ENCODE data around the gene MAP4K4. TPM values are rescaled to one million over a fixed set of nuclear protein-coding genes. Genes with fewer than 3 reads are reported as not detected.

The MAP4K4 gene
- total RNA-seq, 4 donors from 2014 or later = 25.7 to 42.3 (median 29.8) TPM

GRCh38 chr2:101677658-101678057 lies 19.8 kb upstream of the MAP4K4 start:
- H3K4me3 ChIP-seq (ENCODE audit: low read depth, poor library complexity, severe bottlenecking) = no peak overlapping the region
- 0 to 41% methylated on average over 1 of the region's 1 CpG for WGBS, 2 donors
- intact Hi-C loops (cut with DNase I; ENCODE audit: low total_unique reads) = no loop called here
- no peak for DNase-seq (ENCODE audit: low spot score in 2 of 2)
- TF ChIP-seq CTCF (IDR thresholded peaks at IDR 0.05) (no peak), POLR2A (IDR thresholded peaks at IDR 0.05) (no peak)

GRCh38 chr2:101678379-101678778 lies 19.1 kb upstream of the MAP4K4 start:
- 93 to 99% methylated on average over 3 of the region's 3 CpGs for WGBS, 2 donors
- intact Hi-C loops (cut with DNase I; ENCODE audit: low total_unique reads) = no loop called here
- DNase-seq (ENCODE audit: low spot score in 2 of 2) = no peak
- H3K4me3 ChIP-seq (ENCODE audit: low read depth, poor library complexity, severe bottlenecking) = no peak overlapping the region
- TF ChIP-seq CTCF (IDR thresholded peaks at IDR 0.05) (no peak), POLR2A (IDR thresholded peaks at IDR 0.05) (no peak)

GRCh38 chr2:101679037-101679726 lies 18.3 kb upstream of the MAP4K4 start:
- 82% methylated on average over 8 of the region's 8 CpGs for WGBS, 2 donors
- TF ChIP-seq CTCF (IDR thresholded peaks at IDR 0.05) (no peak), POLR2A (IDR thresholded peaks at IDR 0.05) (no peak)
- DNase-seq (ENCODE audit: low spot score in 2 of 2) = no peak
- intact Hi-C loops (cut with DNase I; ENCODE audit: low total_unique reads) = no loop called here
- no peak overlapping the region for H3K4me3 ChIP-seq (ENCODE audit: low read depth, poor library complexity, severe bottlenecking)

- no peak for DNase-seq (ENCODE audit: low spot score in 2 of 2)
- WGBS, 2 donors = 86 to 92% methylated on average over 5 of the region's 5 CpGs
- H3K4me3 ChIP-seq (ENCODE audit: low read depth, poor library complexity, severe bottlenecking) = no peak overlapping the region
- intact Hi-C loops (cut with DNase I; ENCODE audit: low total_unique reads) = no loop called here
- TF ChIP-seq CTCF (IDR thresholded peaks at IDR 0.05) (no peak), POLR2A (IDR thresholded peaks at IDR 0.05) (no peak)
Measured at GRCh38 chr2:101679801-101680487, 17.6 kb upstream of the MAP4K4 start.

- WGBS, 2 donors = 70 to 73% methylated on average over 4 of the region's 4 CpGs
- intact Hi-C loops (cut with DNase I; ENCODE audit: low total_unique reads) = no loop called here
- DNase-seq (ENCODE audit: low spot score in 2 of 2) = no peak
Measured at GRCh38 chr2:101682311-101682710, 15.2 kb upstream of the MAP4K4 start.

More at GRCh38 chr2:101682311-101682710, 15.2 kb upstream of the MAP4K4 start:
- TF ChIP-seq POLR2A (IDR thresholded peaks at IDR 0.05) (no peak), CTCF (IDR thresholded peaks at IDR 0.05) (no peak)
- no peak overlapping the region for H3K4me3 ChIP-seq (ENCODE audit: low read depth, poor library complexity, severe bottlenecking)

Measured in lower leg skin (tissue), 4 donors.